ENCODE measurements around the gene TCIRG1. TPM values are rescaled to one million over a fixed set of nuclear protein-coding genes. Genes with fewer than 3 reads are reported as not detected.

Gene TCIRG1
- total and polyA plus RNA-seq, 2 of the 13 experiments (the other 11 are each of a cell fraction or from before 2014, with no cell fraction given) = 48.0 to 69.6 TPM

GRCh38 chr11:68030318-68031143 is 8.3 kb upstream of the TCIRG1 start, which contains the start of gene NDUFS8 (continued):
- TF ChIP-seq ZNF737 (CRISPR knock-in tag; IDR thresholded peaks at IDR 0.05; ENCODE audit: borderline replicate concordance) (no peak), PAXIP1 (CRISPR knock-in tag; conservative IDR thresholded peaks at IDR 0.05) (no peak; the same call in 1 of the 2 replicates), SMYD3 (CRISPR knock-in tag; IDR thresholded peaks at IDR 0.05) (no peak), SPEN (CRISPR knock-in tag; IDR thresholded peaks at IDR 0.05; ENCODE audit: low read depth) (peak; percentile 90; the same call in 1 of the 2 replicates), ZNF30 (CRISPR knock-in tag; IDR thresholded peaks at IDR 0.05) (peak; percentile 85), RNF2 (conservative IDR thresholded peaks at IDR 0.05; ENCODE audit: low read depth) (no peak), SKI (IDR thresholded peaks at IDR 0.05; ENCODE audit: partially characterized antibody) (no peak), ZSCAN29 (CRISPR knock-in tag; conservative IDR thresholded peaks at IDR 0.05) (no peak), MZF1 (CRISPR knock-in tag; IDR thresholded peaks at IDR 0.05; ENCODE audit: borderline replicate concordance) (no peak), ZNF207 (IDR thresholded peaks at IDR 0.05; ENCODE audit: borderline replicate concordance) (no peak), CBX2 (IDR thresholded peaks at IDR 0.05; ENCODE audit: low read depth, low read length) (no peak), CBX2 (CRISPR knock-in tag; IDR thresholded peaks at IDR 0.05; ENCODE audit: low read depth) (no peak), JUND (CRISPR knock-in tag; IDR thresholded peaks at IDR 0.05) (no peak), GABPB1 (CRISPR knock-in tag; IDR thresholded peaks at IDR 0.05) (peak; percentile 90)
- TF ChIP-seq, protein P1, sequence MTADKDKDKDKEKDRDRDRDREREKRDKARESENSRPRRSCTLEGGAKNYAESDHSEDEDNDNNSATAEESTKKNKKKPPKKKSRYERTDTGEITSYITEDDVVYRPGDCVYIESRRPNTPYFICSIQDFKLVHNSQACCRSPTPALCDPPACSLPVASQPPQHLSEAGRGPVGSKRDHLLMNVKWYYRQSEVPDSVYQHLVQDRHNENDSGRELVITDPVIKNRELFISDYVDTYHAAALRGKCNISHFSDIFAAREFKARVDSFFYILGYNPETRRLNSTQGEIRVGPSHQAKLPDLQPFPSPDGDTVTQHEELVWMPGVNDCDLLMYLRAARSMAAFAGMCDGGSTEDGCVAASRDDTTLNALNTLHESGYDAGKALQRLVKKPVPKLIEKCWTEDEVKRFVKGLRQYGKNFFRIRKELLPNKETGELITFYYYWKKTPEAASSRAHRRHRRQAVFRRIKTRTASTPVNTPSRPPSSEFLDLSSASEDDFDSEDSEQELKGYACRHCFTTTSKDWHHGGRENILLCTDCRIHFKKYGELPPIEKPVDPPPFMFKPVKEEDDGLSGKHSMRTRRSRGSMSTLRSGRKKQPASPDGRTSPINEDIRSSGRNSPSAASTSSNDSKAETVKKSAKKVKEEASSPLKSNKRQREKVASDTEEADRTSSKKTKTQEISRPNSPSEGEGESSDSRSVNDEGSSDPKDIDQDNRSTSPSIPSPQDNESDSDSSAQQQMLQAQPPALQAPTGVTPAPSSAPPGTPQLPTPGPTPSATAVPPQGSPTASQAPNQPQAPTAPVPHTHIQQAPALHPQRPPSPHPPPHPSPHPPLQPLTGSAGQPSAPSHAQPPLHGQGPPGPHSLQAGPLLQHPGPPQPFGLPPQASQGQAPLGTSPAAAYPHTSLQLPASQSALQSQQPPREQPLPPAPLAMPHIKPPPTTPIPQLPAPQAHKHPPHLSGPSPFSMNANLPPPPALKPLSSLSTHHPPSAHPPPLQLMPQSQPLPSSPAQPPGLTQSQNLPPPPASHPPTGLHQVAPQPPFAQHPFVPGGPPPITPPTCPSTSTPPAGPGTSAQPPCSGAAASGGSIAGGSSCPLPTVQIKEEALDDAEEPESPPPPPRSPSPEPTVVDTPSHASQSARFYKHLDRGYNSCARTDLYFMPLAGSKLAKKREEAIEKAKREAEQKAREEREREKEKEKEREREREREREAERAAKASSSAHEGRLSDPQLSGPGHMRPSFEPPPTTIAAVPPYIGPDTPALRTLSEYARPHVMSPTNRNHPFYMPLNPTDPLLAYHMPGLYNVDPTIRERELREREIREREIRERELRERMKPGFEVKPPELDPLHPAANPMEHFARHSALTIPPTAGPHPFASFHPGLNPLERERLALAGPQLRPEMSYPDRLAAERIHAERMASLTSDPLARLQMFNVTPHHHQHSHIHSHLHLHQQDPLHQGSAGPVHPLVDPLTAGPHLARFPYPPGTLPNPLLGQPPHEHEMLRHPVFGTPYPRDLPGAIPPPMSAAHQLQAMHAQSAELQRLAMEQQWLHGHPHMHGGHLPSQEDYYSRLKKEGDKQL (CRISPR knock-in tag; IDR thresholded peaks at IDR 0.05; ENCODE audit: low read depth) = no peak
- TF ChIP-seq, protein P2, sequence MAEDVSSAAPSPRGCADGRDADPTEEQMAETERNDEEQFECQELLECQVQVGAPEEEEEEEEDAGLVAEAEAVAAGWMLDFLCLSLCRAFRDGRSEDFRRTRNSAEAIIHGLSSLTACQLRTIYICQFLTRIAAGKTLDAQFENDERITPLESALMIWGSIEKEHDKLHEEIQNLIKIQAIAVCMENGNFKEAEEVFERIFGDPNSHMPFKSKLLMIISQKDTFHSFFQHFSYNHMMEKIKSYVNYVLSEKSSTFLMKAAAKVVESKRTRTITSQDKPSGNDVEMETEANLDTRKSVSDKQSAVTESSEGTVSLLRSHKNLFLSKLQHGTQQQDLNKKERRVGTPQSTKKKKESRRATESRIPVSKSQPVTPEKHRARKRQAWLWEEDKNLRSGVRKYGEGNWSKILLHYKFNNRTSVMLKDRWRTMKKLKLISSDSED (CRISPR knock-in tag; IDR thresholded peaks at IDR 0.05) = no peak
- TF ChIP-seq, protein P3, sequence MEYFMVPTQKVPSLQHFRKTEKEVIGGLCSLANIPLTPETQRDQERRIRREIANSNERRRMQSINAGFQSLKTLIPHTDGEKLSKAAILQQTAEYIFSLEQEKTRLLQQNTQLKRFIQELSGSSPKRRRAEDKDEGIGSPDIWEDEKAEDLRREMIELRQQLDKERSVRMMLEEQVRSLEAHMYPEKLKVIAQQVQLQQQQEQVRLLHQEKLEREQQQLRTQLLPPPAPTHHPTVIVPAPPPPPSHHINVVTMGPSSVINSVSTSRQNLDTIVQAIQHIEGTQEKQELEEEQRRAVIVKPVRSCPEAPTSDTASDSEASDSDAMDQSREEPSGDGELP (IDR thresholded peaks at IDR 0.05; ENCODE audit: borderline replicate concordance, low read depth) = no peak

Measured in HepG2 (cell line).